PC-9 (cell line): ENCODE results near the gene SDF2L1. TPM values are rescaled to one million over a fixed set of nuclear protein-coding genes. Genes with fewer than 3 reads are reported as not detected.

Experiments
- BruUV-seq: library from RNA; stranded (reverse); fragments of 400-500 nt; replicated peaks from 2 replicates; lab custom pipeline; 2021; lab: Mats Ljungman, UMichigan
- CTCF ChIA-PET: fragments of 300-600 bp; sonication (Branson Sonifier 250); formaldehyde crosslinking; loops from one replicate; lab custom pipeline; 2022; ENCODE audit warnings: antibody characterized with exemption; lab: Charles Lee
- POLR2A ChIA-PET: fragments of 300-600 bp; sonication (Branson Sonifier 250); formaldehyde crosslinking; loops from one replicate; lab custom pipeline; 2022; ENCODE audit warnings: antibody characterized with exemption; ENCODE audit not compliant: unreplicated experiment; lab: Charles Lee
- DNase-seq, 2 experiments: peaks; one replicate each; pipeline versions ENCODE4 v3.0.0 to v3.0.0-alpha.2; 2015 to 2022; ENCODE audit warnings: mixed read lengths in 1 of 2
- H2AFZ ChIP-seq: fragments of 200-600 bp; sonication (generic); 2 replicates; pipeline ENCODE4 v1.8.1; 2017; ENCODE audit warnings: antibody characterized with exemption
- H3F3A ChIP-seq: fragments of 200-600 bp; sonication (generic); 2 replicates; pipeline ENCODE4 v1.8.1; 2017; ENCODE audit warnings: antibody characterized with exemption, mild to moderate bottlenecking, low read depth; ENCODE audit not compliant: insufficient read depth
- H3K27ac ChIP-seq: fragments of 200-600 bp; sonication (generic); 2 replicates; pipeline ENCODE4 v1.6.1; 2016; ENCODE audit warnings: mixed run types
- H3K27me3 ChIP-seq: fragments of 200-600 bp; sonication (generic); 2 replicates; pipeline ENCODE4 v1.6.1; 2016; ENCODE audit warnings: low read depth, mixed run types; ENCODE audit not compliant: insufficient read depth
- H3K36me3 ChIP-seq: fragments of 200-600 bp; sonication (generic); 2 replicates; pipeline ENCODE4 v1.6.1; 2016; ENCODE audit warnings: low read depth, mixed run types
- H3K4me1 ChIP-seq: fragments of 200-600 bp; sonication (generic); replicated peaks from 2 replicates; pipeline ENCODE4 v1.6.1; 2016; ENCODE audit warnings: mixed run types; ENCODE audit not compliant: insufficient read depth
- H3K4me2 ChIP-seq: fragments of 200-600 bp; sonication (generic); 2 replicates; pipeline ENCODE4 v1.6.1; 2017; ENCODE audit warnings: mixed run types
- H3K4me3 ChIP-seq: fragments of 200-600 bp; sonication (generic); 2 replicates; pipeline ENCODE4 v1.6.1; 2016; ENCODE audit warnings: mixed run types
- H3K79me2 ChIP-seq: fragments of 200-600 bp; sonication (generic); 2 replicates; pipeline ENCODE4 v1.6.1; 2017; ENCODE audit warnings: low read depth, mixed run types
- H3K9me2 ChIP-seq: fragments of 200-600 bp; sonication (generic); 2 replicates; pipeline ENCODE4 v1.8.1; 2017; ENCODE audit warnings: mild to moderate bottlenecking; ENCODE audit not compliant: insufficient read depth
- H3K9me3 ChIP-seq: fragments of 200-600 bp; sonication (generic); 2 replicates; pipeline ENCODE4 v1.8.1; 2016; ENCODE audit warnings: low read depth; ENCODE audit not compliant: insufficient read depth
- H4K20me1 ChIP-seq: fragments of 200-600 bp; sonication (generic); 2 replicates; pipeline ENCODE4 v1.8.1; 2017; ENCODE audit not compliant: insufficient read depth
- CTCF ChIP-seq: fragments of 200-600 bp; sonication (generic); conservative IDR thresholded peaks from 2 replicates; pipeline ENCODE4 v1.6.1; 2017; ENCODE audit warnings: mixed run types, antibody characterized with exemption, mild to moderate bottlenecking, moderate library complexity
- EZH2 ChIP-seq: fragments of 200-600 bp; sonication (generic); IDR thresholded peaks from 2 replicates; pipeline ENCODE4 v1.8.0; 2017; ENCODE audit warnings: antibody characterized with exemption, low read depth
- intact Hi-C: fragments of 100-400 bp; cut with micrococcal nuclease; formaldehyde crosslinking; loops from one replicate; pipeline ENCODE4 v1.10.0; 2022; ENCODE audit not compliant: unreplicated experiment
- total RNA-seq: library from RNA; stranded (reverse); gene quantifications from 2 replicates; pipeline ENCODE4 v1.2.3, GENCODE V29; 2021

Gene SDF2L1
- total RNA-seq, 1 experiment from 2014 or later: 22.5 TPM

- Histone ChIP-seq H3K79me2 (peaks cover 30% of the 10 kb centered on the region; the same call in 1 of the 2 replicates), H3K4me2 (no peak overlapping the region), H3F3A (no peaks in the 10 kb centered on the region), H2AFZ (no peak overlapping the region), H3K9me2 (no peaks in the 10 kb centered on the region), H4K20me1 (peaks cover 17% of the 10 kb centered on the region), H3K27me3 (no peaks in the 10 kb centered on the region), H3K9me3 (no peaks in the 10 kb centered on the region), H3K4me3 (no peak overlapping the region), H3K4me1 (no peaks in the 10 kb centered on the region), H3K36me3 (no peaks in the 10 kb centered on the region), H3K27ac (no peak overlapping the region)
- DNase-seq: no peak
- TF ChIP-seq CTCF: no peak
- no peak for TF ChIP-seq EZH2
- ChIA-PET POLR2A (no interaction called here), CTCF (no interaction called here)
- intact Hi-C loops: no loop called here
- BruUV-seq: no TSS peak
Measured at GRCh38 chr22:21611210-21611977, 30.7 kb upstream of the SDF2L1 start.

- no peak overlapping the region for H3K4me2 ChIP-seq
- no peak overlapping the region for H3K4me3 ChIP-seq
- no peaks in the 10 kb centered on the region for H3K4me1 ChIP-seq
- CTCF ChIA-PET: interaction anchor here (0.6 kb wide), 1 partner anchor 961 kb away, joined by 5 read pairs; no protein-coding TSS in a partner anchor
- no peak overlapping the region for H2AFZ ChIP-seq
- peaks cover 16% of the 10 kb centered on the region; the same call in 1 of the 2 replicates for H3K79me2 ChIP-seq
- no peak overlapping the region for H3K27ac ChIP-seq
- intact Hi-C loops: no loop called here
- peaks cover 14% of the 10 kb centered on the region for H4K20me1 ChIP-seq
- no peaks in the 10 kb centered on the region for H3K9me3 ChIP-seq
- POLR2A ChIA-PET: no interaction called here
- TF ChIP-seq CTCF: no peak
- TF ChIP-seq EZH2: no peak
- H3F3A ChIP-seq: no peaks in the 10 kb centered on the region
- BruUV-seq: no TSS peak
- no peaks in the 10 kb centered on the region for H3K36me3 ChIP-seq
- H3K27me3 ChIP-seq: no peaks in the 10 kb centered on the region
- DNase-seq: no peak
- no peaks in the 10 kb centered on the region for H3K9me2 ChIP-seq
Measured at GRCh38 chr22:21612858-21613257, 29.2 kb upstream of the SDF2L1 start.

DNA sequence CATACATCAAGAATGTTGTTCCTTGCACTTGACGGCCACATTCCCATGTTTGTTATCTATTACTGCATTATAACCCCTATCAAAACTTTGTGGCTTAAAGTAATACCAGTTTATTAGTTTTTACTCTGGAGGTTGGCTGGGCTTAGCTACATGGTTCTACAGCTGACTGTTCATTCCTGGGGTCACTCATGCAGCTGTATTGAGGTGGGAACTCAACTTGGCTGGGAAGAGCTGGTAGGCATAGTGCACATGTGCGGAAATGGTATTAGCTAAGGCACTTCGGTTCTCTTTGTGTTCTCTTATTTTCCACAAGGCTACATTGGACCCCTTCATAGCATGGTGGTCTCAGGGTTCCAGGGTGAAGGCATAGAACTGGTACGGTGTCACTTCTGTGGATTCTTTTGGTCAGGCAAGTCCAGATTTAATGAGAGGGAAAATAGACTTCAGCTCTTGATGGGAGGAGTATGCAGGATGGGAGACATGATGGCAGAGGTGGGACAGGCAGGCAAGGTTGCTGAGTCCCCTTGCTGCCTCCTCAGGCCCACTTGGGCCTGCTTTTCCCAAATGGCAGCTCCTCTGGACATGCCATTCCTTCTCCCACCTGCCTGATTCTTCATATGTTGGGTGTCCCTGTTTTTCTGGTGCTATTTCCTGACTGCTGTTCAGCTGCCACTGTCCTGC is 28.4 kb upstream of the SDF2L1 start:
- no peak overlapping the region for H3K27ac ChIP-seq
- peaks cover 13% of the 10 kb centered on the region; the same call in 1 of the 2 replicates for H3K79me2 ChIP-seq
- H3K9me2 ChIP-seq: no peaks in the 10 kb centered on the region
- no peak overlapping the region for H3K4me3 ChIP-seq
- H3K27me3 ChIP-seq: no peaks in the 10 kb centered on the region
- H3K9me3 ChIP-seq: no peaks in the 10 kb centered on the region
- no peak for DNase-seq
- no peak overlapping the region for H2AFZ ChIP-seq
- no peak overlapping the region for H3K4me2 ChIP-seq
- H4K20me1 ChIP-seq: peaks cover 13% of the 10 kb centered on the region
- BruUV-seq: no TSS peak
- CTCF ChIA-PET: no interaction called here
- intact Hi-C loops: no loop called here
- TF ChIP-seq EZH2: no peak
- TF ChIP-seq CTCF: no peak
- H3K4me1 ChIP-seq: no peaks in the 10 kb centered on the region
- H3F3A ChIP-seq: no peaks in the 10 kb centered on the region
- no peaks in the 10 kb centered on the region for H3K36me3 ChIP-seq
- POLR2A ChIA-PET: interaction anchor here (0.5 kb wide), 1 partner anchor 15 kb away, joined by 3 read pairs; no protein-coding TSS in a partner anchor
